HT-29 (cell line): Measurements from ENCODE around the gene CDHR1. TPM values are rescaled to one million over a fixed set of nuclear protein-coding genes. Genes with fewer than 3 reads are reported as not detected.

Experiments used
- DNase-seq: peaks from one replicate; pipeline ENCODE4 v3.0.0-alpha.2; 2015; ENCODE audit warnings: low spot score
- total RNA-seq: library from RNA; depleted of rRNA; stranded (reverse); fragments of >200 nt; shearing (Covaris generic); gene quantifications from 2 replicates; pipeline ENCODE4 v1.2.3, GENCODE V29; 2014; rRNA removed

CDHR1 gene
- total RNA-seq, 1 experiment from 2014 or later = not detected

GRCh38 chr10:84262190-84262956, 68.0 kb downstream of the CDHR1 start:
- no peak for DNase-seq

- no peak for DNase-seq
Observed at GRCh38 chr10:84263716-84264115, 69.4 kb downstream of the CDHR1 start.

DNA sequence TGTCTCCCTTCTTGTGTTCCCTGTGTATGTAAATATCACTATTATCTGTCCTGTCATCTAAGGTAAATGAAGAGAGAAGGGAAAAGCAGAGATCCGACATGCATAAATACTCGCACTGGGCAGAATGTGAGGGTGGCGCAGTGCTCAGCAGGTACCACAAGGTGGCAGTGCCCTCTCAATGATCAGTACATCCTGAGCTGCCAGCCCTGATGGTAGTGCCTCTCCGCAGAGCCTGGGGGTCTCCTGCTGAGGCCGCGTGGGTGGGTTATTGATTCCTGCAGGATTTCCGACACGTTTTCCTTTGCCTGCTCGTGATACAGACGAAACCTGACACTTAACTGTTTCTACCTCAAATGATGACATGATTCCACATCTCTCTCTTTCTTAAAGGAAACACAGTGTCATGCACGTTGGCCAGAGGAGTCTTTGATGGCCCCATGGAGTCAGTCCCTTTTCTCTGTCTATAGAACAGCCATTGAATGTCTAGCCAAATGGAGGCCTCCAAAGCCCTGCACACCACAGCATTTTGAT, 70.3 kb downstream of the CDHR1 start:
- peak; percentile 72 for DNase-seq

DNA sequence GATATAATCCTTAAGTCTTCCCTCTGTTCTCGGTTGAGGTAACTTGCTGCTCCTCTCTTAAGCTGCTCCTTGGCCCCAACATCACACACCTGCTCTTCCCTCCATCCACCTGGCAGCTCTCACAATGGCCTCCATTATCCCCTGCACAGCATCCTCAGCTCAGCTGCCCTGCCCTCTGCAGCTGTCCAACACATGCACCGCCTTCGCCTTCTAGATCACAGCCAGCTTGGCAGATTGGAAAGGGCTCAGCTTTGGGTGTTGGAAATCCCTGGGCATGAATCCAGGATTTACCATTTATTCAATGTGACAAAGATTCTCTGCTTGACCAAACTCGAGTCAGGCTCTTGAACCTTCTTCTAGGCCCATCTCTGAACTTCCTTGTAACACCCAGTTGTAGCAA, 71.1 kb downstream of the CDHR1 start:
- no peak for DNase-seq

GRCh38 chr10:84267503-84268126, 73.3 kb downstream of the CDHR1 start:
- peak; percentile 52 for DNase-seq

DNA sequence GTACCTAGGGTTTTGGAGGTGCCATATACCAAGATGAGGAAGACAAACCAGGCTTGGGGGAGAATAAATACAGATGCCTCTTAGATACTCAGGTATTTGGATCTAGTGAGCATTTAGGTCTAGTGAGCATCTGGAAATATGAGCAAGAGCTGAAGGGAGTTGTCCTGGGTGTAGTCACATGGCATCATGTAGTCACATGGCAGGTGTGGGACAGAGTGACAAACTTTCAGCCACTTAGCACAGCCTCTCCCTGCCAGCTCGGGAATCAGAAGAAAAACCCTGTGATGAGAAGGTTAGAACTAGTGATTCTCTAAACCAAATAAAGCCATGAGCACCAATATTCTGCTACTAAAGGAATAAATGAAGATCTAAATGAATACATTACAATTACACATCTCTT, 74.8 kb downstream of the CDHR1 start:
- no peak for DNase-seq

Other genes starting within 250 kb of the CDHR1 start
- gene GHITM, start 55.0 kb upstream of the CDHR1 start, total RNA-seq = 195 and 196 TPM in 2 replicates
- gene GPR15LG, start 20.7 kb upstream of the CDHR1 start, total RNA-seq = not detected in 2 replicates
- not detected in 2 replicates for gene LRIT2, start 31.0 kb downstream of the CDHR1 start, total RNA-seq
- gene LRIT1, start 47.0 kb downstream of the CDHR1 start, total RNA-seq = not detected in 2 replicates
- not detected in 2 replicates for gene RGR, start 50.5 kb downstream of the CDHR1 start, total RNA-seq
- gene CCSER2, start 134.1 kb downstream of the CDHR1 start, total RNA-seq = 2.7 and 7.4 TPM in 2 replicates